Mesothelial cell of epicardium (in vitro differentiated cells): ENCODE data around the gene SPON1. TPM values are rescaled to one million over a fixed set of nuclear protein-coding genes. Genes with fewer than 3 reads are reported as not detected.
A peak's percentile ranks its signal among the peaks of the same experiment; 100 is the strongest.
"Not testable (repeated sequence)": the region's sequence is repeated elsewhere in the genome, so short reads cannot be mapped to it uniquely, and the experiment has no call there.

Experiments
- DNase-seq, 2 experiments: peaks; one replicate each; pipeline ENCODE4 v3.0.0; 2021; ENCODE audit warnings: low spot score in 2 of 2; ENCODE audit not compliant: unreplicated experiment in 2 of 2
- H3K27ac Mint-ChIP-seq: 2 replicates; pipeline ENCODE4 v1.8.0; 2021; ENCODE audit warnings: mixed read lengths
- H3K27me3 Mint-ChIP-seq: 2 replicates; pipeline ENCODE4 v1.8.0; 2021; ENCODE audit warnings: low read depth, mixed read lengths
- H3K36me3 Mint-ChIP-seq: 2 replicates; pipeline ENCODE4 v1.8.0; 2021; ENCODE audit warnings: mixed read lengths
- H3K4me1 Mint-ChIP-seq: 2 replicates; pipeline ENCODE4 v1.8.0; 2021; ENCODE audit warnings: mixed read lengths
- H3K4me3 Mint-ChIP-seq: 2 replicates; pipeline ENCODE4 v1.8.0; 2021; ENCODE audit warnings: mild to moderate bottlenecking, moderate library complexity, mixed read lengths
- H3K9me3 Mint-ChIP-seq: 2 replicates; pipeline ENCODE4 v1.8.0; 2021; ENCODE audit warnings: mixed read lengths
- total RNA-seq: library from RNA; stranded (reverse); gene quantifications from 3 replicates; pipeline ENCODE4 v1.2.1, GENCODE V29; 2021
- TF ChIP-seq, protein P1 (sequence below): fragments of 200-600 bp; sonication (generic); IDR thresholded peaks from one replicate; pipeline ENCODE4 v1.5.0; 2021; ENCODE audit warnings: antibody characterized with exemption; ENCODE audit not compliant: unreplicated experiment

Gene SPON1
- total RNA-seq, 1 donor from 2014 or later, result 30.9 TPM

DNA sequence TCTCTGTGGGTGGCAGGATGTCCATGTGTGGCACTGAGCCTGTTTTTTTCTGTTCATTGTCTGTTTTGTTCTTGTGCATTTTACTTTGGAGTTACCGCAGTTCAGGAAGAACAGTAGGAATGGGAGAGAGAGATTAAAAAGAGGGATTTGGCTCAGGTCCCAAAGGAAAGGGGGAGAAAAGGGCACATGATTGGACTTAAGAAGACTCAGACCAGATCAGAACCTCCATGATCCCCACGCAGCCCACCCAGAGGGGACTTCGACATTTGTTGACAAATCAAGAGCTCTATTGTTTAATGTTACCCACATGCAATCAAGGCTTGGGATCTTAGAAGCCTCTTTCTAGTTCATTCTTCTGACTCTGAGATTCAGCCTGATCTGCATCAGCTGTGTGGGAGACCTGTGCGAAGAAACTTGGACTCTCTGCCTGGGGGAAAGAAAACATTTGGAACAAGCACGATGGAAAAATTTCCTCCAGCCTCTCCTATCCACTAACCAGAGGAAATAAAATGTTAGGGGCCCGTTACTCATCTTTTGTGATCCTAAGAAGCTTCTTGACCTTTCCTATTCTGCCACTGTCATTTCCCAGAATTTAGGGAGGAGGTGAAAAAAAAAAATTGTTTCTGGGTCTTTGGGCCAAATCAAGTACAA lies 119.2 kb downstream of the SPON1 start:
- Mint-ChIP-seq H3K27ac (peak overlapping the region; percentile 11), H3K4me1 (peaks cover 21% of the 10 kb centered on the region)
- TF ChIP-seq, protein P1, sequence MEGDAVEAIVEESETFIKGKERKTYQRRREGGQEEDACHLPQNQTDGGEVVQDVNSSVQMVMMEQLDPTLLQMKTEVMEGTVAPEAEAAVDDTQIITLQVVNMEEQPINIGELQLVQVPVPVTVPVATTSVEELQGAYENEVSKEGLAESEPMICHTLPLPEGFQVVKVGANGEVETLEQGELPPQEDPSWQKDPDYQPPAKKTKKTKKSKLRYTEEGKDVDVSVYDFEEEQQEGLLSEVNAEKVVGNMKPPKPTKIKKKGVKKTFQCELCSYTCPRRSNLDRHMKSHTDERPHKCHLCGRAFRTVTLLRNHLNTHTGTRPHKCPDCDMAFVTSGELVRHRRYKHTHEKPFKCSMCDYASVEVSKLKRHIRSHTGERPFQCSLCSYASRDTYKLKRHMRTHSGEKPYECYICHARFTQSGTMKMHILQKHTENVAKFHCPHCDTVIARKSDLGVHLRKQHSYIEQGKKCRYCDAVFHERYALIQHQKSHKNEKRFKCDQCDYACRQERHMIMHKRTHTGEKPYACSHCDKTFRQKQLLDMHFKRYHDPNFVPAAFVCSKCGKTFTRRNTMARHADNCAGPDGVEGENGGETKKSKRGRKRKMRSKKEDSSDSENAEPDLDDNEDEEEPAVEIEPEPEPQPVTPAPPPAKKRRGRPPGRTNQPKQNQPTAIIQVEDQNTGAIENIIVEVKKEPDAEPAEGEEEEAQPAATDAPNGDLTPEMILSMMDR, result no peak

DNA sequence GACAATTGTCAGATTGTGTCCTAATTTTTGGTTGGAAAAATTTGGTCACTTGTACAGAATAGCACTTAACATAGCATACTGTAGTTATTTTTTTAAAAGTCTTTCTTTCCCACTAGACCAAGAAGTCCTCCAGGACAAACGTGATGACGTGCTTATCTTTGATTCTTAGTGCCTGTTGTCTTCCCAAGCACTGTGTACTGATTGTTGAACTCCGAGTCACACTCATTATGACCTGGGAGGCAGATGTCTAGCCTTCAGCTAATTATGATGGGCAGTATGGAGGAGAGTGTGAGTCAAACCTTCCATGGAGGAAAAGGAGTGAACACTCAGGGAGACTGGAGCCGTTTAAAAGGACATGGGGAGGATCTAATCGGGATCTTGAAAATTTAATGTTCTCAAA lies 119.8 kb downstream of the SPON1 start:
- H3K4me1 Mint-ChIP-seq, result peaks cover 21% of the 10 kb centered on the region
- TF ChIP-seq, protein P1, result no peak

More for the DNA sequence above, 119.2 kb downstream of the SPON1 start:
- Mint-ChIP-seq H3K27me3 (peaks cover 5% of the 10 kb centered on the region), H3K4me3 (no peak overlapping the region), H3K9me3 (no peaks in the 10 kb centered on the region), H3K36me3 (peaks cover 2% of the 10 kb centered on the region)
- DNase-seq, result no peak

DNA sequence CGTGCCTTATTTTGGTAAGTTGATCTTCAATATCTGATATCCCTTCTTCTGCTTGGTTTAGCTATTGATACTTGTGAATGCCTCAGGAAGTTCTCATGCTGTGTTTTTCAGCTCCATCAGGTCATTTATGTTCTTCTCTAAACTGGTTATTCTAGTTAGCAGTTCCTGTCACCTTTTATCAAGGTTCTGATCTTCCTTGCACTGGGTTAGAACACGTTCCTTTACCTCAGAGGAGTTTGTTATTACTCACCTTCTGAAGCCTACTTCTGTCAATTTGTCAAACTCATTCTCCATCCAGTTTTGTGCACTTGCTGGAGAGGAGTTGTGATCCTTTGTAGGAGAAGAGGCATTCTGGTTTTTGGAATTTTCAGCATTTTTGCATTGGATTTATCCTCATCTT lies 126.3 kb downstream of the SPON1 start:
- H3K27me3 Mint-ChIP-seq, DNase-seq, H3K4me1 Mint-ChIP-seq, H3K36me3 Mint-ChIP-seq, H3K4me3 Mint-ChIP-seq, H3K27ac Mint-ChIP-seq: not testable (repeated sequence)
- peaks cover 19% of the 10 kb centered on the region for H3K9me3 Mint-ChIP-seq

More for the DNA sequence above, 119.8 kb downstream of the SPON1 start:
- DNase-seq, result no peak
- Mint-ChIP-seq H3K27me3 (peaks cover 6% of the 10 kb centered on the region), H3K4me3 (no peak overlapping the region), H3K36me3 (peaks cover 2% of the 10 kb centered on the region), H3K27ac (no peak overlapping the region), H3K9me3 (peaks cover 5% of the 10 kb centered on the region)

DNA sequence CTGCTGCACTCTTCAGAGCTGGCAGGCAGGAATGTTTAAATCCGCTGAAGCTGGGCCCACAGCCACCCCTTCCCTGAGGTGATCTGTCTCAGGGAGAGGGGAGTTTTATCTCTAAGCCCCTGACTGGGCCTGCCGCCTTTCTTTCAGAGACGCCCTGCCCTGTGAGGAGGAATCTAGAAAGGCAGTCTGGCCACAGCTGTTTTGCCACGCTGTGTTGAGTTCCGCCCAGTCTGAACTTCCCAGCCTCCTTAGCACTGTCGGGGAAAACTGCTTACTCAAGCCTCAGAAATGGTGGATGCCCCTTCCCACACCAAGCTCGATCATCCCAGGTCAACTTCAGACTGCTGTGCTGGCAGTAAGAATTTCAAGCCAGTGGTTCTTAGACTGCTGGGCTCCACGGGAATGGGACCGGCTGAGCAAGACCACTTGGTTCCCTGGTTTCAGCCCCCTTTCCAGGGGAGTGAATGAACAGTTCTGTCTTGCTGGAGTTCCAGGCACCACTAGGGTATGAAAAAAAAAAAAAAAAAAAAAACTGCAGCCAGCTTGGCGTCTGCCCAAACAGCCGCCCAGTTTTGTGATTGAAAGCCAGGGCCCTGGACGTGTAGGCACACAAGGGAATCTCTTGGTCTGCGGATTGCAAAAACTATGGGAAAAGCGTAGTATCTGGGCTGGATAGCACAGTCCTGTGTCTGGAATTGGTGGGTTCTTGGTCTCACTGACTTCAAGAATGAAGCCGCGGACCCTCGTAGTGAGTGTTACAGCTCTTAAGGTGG lies 127.4 kb downstream of the SPON1 start:
- Mint-ChIP-seq H3K4me1 (peaks cover 7% of the 10 kb centered on the region), H3K9me3 (peaks cover 19% of the 10 kb centered on the region), H3K36me3 (peaks cover 2% of the 10 kb centered on the region), H3K27me3 (peaks cover 4% of the 10 kb centered on the region), H3K4me3 (no peak overlapping the region), H3K27ac (no peak overlapping the region)
- TF ChIP-seq, protein P1, result no peak
- DNase-seq, result no peak

DNA sequence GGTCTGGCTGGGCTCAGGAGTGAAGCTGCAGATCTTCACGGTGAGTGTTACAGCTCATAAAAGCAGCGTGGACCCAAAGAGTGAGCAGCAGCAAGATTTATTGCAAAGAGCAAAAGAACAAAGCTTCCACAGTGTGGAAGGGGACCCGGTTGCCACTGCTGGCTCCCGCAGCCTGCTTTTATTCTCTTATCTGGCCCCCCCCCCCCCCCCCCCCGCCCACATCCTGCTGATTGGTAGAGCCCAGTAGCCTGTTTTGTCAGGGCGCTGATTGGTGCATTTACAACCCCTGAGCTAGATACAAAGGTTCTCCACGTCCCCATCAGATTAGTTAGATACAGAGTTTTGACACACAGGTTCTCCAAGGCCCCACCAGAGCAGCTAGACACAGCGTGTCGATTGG lies 128.1 kb downstream of the SPON1 start:
- not testable (repeated sequence) for H3K4me1 Mint-ChIP-seq, DNase-seq, H3K27me3 Mint-ChIP-seq, H3K27ac Mint-ChIP-seq, H3K36me3 Mint-ChIP-seq, H3K4me3 Mint-ChIP-seq
- H3K9me3 Mint-ChIP-seq, result peaks cover 19% of the 10 kb centered on the region

DNA sequence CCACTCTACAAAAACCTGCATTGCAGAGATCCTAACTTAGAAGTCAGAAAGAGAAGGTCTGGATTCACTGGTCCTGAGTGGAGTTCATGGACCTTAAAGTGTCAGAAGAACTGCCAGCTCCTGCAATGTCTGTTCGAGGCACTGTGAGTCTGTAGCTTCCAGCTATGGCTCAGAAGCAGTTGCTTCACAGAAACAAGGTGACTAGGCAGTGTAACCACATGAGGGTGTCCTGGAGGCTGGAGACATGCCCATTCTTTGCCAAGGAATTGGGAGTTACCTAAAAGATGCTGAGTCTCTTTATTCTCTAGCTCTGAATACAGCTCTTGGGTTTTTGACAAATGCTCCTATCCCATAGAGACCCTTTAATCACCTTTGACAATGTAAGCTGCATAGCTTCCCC lies 130.5 kb downstream of the SPON1 start:
- DNase-seq, result no peak
- Mint-ChIP-seq H3K9me3 (peaks cover 8% of the 10 kb centered on the region), H3K36me3 (no peaks in the 10 kb centered on the region), H3K27me3 (peaks cover 2% of the 10 kb centered on the region), H3K27ac (no peak overlapping the region), H3K4me3 (no peak overlapping the region), H3K4me1 (peaks cover 7% of the 10 kb centered on the region)
- TF ChIP-seq, protein P1, result no peak
